AG04449 (cell line): ENCODE measurements around the gene TUT7.
"Not testable (repeated sequence)": the region's sequence is repeated elsewhere in the genome, so short reads cannot be mapped to it uniquely, and the experiment has no call there.

Experiments
- CTCF ChIA-PET: fragments of 350-600 bp; formaldehyde crosslinking; extraction: SDS; loops from one replicate; lab custom pipeline; 2021; ENCODE audit warnings: antibody characterized with exemption; lab: Yijun Ruan, JAX
- POLR2A ChIA-PET: fragments of 400-600, 350-600 bp; formaldehyde crosslinking; extraction: SDS; loops from one replicate; lab custom pipeline; 2020; ENCODE audit warnings: antibody characterized with exemption, inconsistent platforms; lab: Yijun Ruan, JAX
- DNase-seq: peaks from one replicate; pipeline ENCODE4 v3.0.0-alpha.2; 2010; ENCODE audit warnings: low read depth, low spot score
- H3K4me3 ChIP-seq: 2 replicates; pipeline ENCODE4 v1.5.1; 2011; ENCODE audit warnings: low read depth, mild to moderate bottlenecking, control low read depth, low read length
- TF ChIP-seq, protein P1 (sequence below): IDR thresholded peaks from one replicate; pipeline ENCODE4 v1.5.1; 2011; ENCODE audit warnings: mild to moderate bottlenecking, moderate library complexity, low read length, control low read depth, inconsistent platforms; ENCODE audit not compliant: insufficient read depth; ENCODE audit errors: missing control alignments

Gene TUT7

GRCh38 chr9:86318187-86318586 lies 36.0 kb downstream of the TUT7 start:
- ChIA-PET CTCF (no interaction called here), POLR2A (no interaction called here)
- TF ChIP-seq, protein P1, sequence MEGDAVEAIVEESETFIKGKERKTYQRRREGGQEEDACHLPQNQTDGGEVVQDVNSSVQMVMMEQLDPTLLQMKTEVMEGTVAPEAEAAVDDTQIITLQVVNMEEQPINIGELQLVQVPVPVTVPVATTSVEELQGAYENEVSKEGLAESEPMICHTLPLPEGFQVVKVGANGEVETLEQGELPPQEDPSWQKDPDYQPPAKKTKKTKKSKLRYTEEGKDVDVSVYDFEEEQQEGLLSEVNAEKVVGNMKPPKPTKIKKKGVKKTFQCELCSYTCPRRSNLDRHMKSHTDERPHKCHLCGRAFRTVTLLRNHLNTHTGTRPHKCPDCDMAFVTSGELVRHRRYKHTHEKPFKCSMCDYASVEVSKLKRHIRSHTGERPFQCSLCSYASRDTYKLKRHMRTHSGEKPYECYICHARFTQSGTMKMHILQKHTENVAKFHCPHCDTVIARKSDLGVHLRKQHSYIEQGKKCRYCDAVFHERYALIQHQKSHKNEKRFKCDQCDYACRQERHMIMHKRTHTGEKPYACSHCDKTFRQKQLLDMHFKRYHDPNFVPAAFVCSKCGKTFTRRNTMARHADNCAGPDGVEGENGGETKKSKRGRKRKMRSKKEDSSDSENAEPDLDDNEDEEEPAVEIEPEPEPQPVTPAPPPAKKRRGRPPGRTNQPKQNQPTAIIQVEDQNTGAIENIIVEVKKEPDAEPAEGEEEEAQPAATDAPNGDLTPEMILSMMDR, result no peak
- DNase-seq, result no peak
- no peak overlapping the region for H3K4me3 ChIP-seq

DNA sequence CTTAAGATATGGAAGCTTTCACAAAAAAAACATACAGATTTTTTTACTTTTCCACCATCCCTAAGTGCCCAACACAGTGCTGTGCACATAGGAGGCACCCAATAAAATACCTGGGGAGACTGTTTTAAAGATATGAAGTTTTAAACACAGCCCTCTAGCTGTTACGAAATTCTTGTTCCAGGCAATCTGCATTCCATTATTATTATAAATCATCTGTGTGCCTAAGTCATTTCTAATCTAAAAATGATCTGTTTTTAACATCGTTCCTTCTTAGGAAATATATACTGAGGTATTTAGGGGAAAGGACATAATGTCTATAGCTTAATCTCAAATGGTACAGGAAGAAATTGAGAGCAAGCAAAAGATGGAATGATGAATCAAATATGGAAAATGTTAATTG lies 39.1 kb downstream of the TUT7 start:
- no peak overlapping the region for H3K4me3 ChIP-seq
- TF ChIP-seq, protein P1, result no peak
- ChIA-PET CTCF (interaction anchor here (1.2 kb wide), 1 partner anchor 9 kb away, joined by 4 read pairs; no protein-coding TSS in a partner anchor), POLR2A (interaction anchor here (0.6 kb wide), 1 partner anchor 11 kb away, joined by 3 read pairs; no protein-coding TSS in a partner anchor)
- DNase-seq, result no peak

GRCh38 chr9:86312959-86313358 lies 41.3 kb downstream of the TUT7 start:
- CTCF ChIA-PET, H3K4me3 ChIP-seq, POLR2A ChIA-PET, DNase-seq: not testable (repeated sequence)

DNA sequence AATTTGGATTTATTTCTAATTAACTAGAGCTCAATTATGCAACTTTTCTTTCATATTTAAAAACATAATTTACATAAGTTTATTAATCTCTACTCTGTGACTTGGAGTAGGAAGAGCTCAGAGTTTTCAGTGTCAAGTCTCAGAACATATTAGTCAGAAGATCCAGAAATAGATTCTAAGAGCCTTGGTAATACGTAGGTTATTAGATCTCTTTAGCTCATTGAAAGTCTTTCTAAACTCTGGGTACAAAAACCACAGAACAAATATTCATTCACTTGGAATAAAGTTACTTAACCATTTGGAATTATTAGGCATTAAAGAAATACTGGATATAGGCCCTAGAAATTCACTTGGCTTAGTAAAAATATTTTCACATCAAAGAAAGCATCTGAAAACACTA lies 45.5 kb downstream of the TUT7 start:
- DNase-seq, result no peak
- TF ChIP-seq, protein P1, result no peak
- ChIA-PET CTCF (no interaction called here), POLR2A (interaction anchor here (0.7 to 1.0 kb wide), 3 partner anchors 13 to 26 kb away, joined by 3 to 4 read pairs (median 3); partner anchors contain the start of gene ISCA1)
- no peak overlapping the region for H3K4me3 ChIP-seq

GRCh38 chr9:86304236-86304730 lies 49.9 kb downstream of the TUT7 start:
- TF ChIP-seq, protein P1, result no peak
- CTCF ChIA-PET, result no interaction called here

GRCh38 chr9:86303316-86303975 lies 50.8 kb downstream of the TUT7 start:
- CTCF ChIA-PET, result no interaction called here
- POLR2A ChIA-PET, result no interaction called here
- no peak for DNase-seq
- TF ChIP-seq, protein P1, result no peak
- H3K4me3 ChIP-seq, result no peak overlapping the region

More at GRCh38 chr9:86304236-86304730, 49.9 kb downstream of the TUT7 start:
- DNase-seq, result no peak
- POLR2A ChIA-PET, result interaction anchor here (0.7 kb wide), 1 partner anchor 11 kb away, joined by 3 read pairs; no protein-coding TSS in a partner anchor
- H3K4me3 ChIP-seq, result no peak overlapping the region
